HCT116 (cell line): ENCODE results near the gene HERC2. TPM values are rescaled to one million over a fixed set of nuclear protein-coding genes. Genes with fewer than 3 reads are reported as not detected.

ENCODE experiments used
- ATAC-seq: fragments of 200-7000 bp; cut with Tn5 transposase; 2 replicates; pipeline ENCODE4 v1.9.1; 2020; ENCODE audit warnings: mild to moderate bottlenecking, moderate library complexity
- BruUV-seq: library from RNA; stranded (reverse); fragments of 400-500 nt; replicated peaks from 2 replicates; lab custom pipeline; 2021; lab: Mats Ljungman, UMichigan
- CTCF ChIA-PET: fragments of 300-600 bp; sonication (Branson Sonifier 250); formaldehyde crosslinking; loops from one replicate; lab custom pipeline; 2021; ENCODE audit warnings: antibody characterized with exemption; lab: Charles Lee
- POLR2A ChIA-PET: fragments of 300-600, 350-600 bp; sonication (Branson Sonifier 250); formaldehyde crosslinking; loops from one replicate; lab custom pipeline; 2021; ENCODE audit warnings: antibody characterized with exemption; lab: Charles Lee
- RAD21 ChIA-PET, 2 experiments: fragments of 300-600 bp; sonication (Branson Sonifier 250); formaldehyde crosslinking; loops; one replicate each; lab custom pipeline; 2023; ENCODE audit warnings: low total read pairs in 2 of 2; ENCODE audit not compliant: uncharacterized antibody in 2 of 2, unreplicated experiment in 2 of 2, low non-redundant PET in 1 of 2; lab: Charles Lee
- DNase-seq: peaks from one replicate; pipeline ENCODE4 v3.0.0-alpha.2; 2010; ENCODE audit warnings: low read depth, low spot score
- H2AFZ ChIP-seq: fragments of 200-600 bp; shearing (Covaris generic), sonication (generic); 2 replicates; pipeline ENCODE4 v1.6.1; 2017; ENCODE audit warnings: low read depth, mixed run types, mixed read lengths, antibody characterized with exemption, low read length; ENCODE audit not compliant: poor library complexity, severe bottlenecking
- H3K27ac ChIP-seq: 2 replicates; pipeline ENCODE4 v1.5.1; 2012; ENCODE audit warnings: low read depth, low read length
- H3K27me3 ChIP-seq: fragments of 200-600 bp; sonication (generic); 2 replicates; pipeline ENCODE4 v1.6.1; 2016; ENCODE audit warnings: mixed run types, low read length, mixed read lengths; ENCODE audit not compliant: insufficient read depth
- H3K36me3 ChIP-seq, 2 experiments: fragments of 200-500 bp in 1 of 2; fragments of 200-600 bp in 1 of 2; sonication (Bioruptor generic) in 1 of 2; sonication (generic) in 1 of 2; 2 replicates each; pipeline versions ENCODE4 v1.5.1 to v1.6.1; 2014 to 2016; ENCODE audit warnings: low read length in 2 of 2, inconsistent platforms in 1 of 2, mixed read lengths in 1 of 2, mixed run types in 1 of 2; ENCODE audit not compliant: insufficient read depth in 2 of 2, control insufficient read depth in 1 of 2
- H3K4me1 ChIP-seq, 2 experiments: fragments of 200-600 bp in 1 of 2; sonication (generic) in 1 of 2; 2 replicates each; pipeline versions ENCODE4 v1.5.1 to v1.6.1; 2012 to 2017; ENCODE audit warnings: low read length in 2 of 2, inconsistent platforms in 1 of 2, mild to moderate bottlenecking in 1 of 2, mixed read lengths in 1 of 2, mixed run types in 1 of 2, moderate library complexity in 1 of 2; ENCODE audit not compliant: insufficient read depth in 2 of 2, control insufficient read depth in 1 of 2
- H3K4me2 ChIP-seq: fragments of 200-600 bp; sonication (generic); 2 replicates; pipeline ENCODE4 v1.6.1; 2017; ENCODE audit warnings: mixed run types, low read length, mixed read lengths
- H3K4me3 ChIP-seq, 2 experiments: fragments of 200-600 bp in 1 of 2; sonication (generic) in 1 of 2; replicated peaks in 1 of 2; 2 replicates each; pipeline ENCODE4 v1.5.1; 2011 to 2016; ENCODE audit warnings: low read length in 2 of 2, control low read depth in 1 of 2, low read depth in 1 of 2, mild to moderate bottlenecking in 1 of 2, mixed read lengths in 1 of 2, mixed run types in 1 of 2
- H3K79me2 ChIP-seq: fragments of 200-600 bp; sonication (generic); 2 replicates; pipeline ENCODE4 v1.6.1; 2017; ENCODE audit warnings: mild to moderate bottlenecking, mixed run types, low read length, moderate library complexity, mixed read lengths; ENCODE audit not compliant: insufficient read depth
- H3K9ac ChIP-seq: fragments of 200-600 bp; sonication (generic); 2 replicates; pipeline ENCODE4 v1.6.1; 2016; ENCODE audit warnings: low read length, mixed read lengths
- H3K9me2 ChIP-seq: fragments of 200-600 bp; sonication (generic), shearing (Covaris generic); 2 replicates; pipeline ENCODE4 v1.6.1; 2017; ENCODE audit warnings: mixed run types, mild to moderate bottlenecking, moderate library complexity; ENCODE audit not compliant: insufficient read depth
- H3K9me3 ChIP-seq, 2 experiments: fragments of 200-500 bp in 1 of 2; fragments of 200-600 bp in 1 of 2; sonication (Bioruptor generic) in 1 of 2; sonication (generic) in 1 of 2; 2 replicates each; pipeline ENCODE4 v1.6.1; 2014 to 2017; ENCODE audit warnings: low read length in 2 of 2, mixed read lengths in 2 of 2, inconsistent platforms in 1 of 2, low read depth in 1 of 2, mild to moderate bottlenecking in 1 of 2, mixed run types in 1 of 2, moderate library complexity in 1 of 2; ENCODE audit not compliant: control insufficient read depth in 1 of 2, insufficient read depth in 1 of 2
- H4K20me1 ChIP-seq: fragments of 200-600 bp; sonication (generic), shearing (Covaris generic); 2 replicates; pipeline ENCODE4 v1.6.1; 2017; ENCODE audit warnings: mixed run types, mild to moderate bottlenecking, moderate library complexity; ENCODE audit not compliant: insufficient read depth
- CBX3 ChIP-seq: IDR thresholded peaks from 2 replicates; pipeline ENCODE4 v1.6.1; 2012; ENCODE audit warnings: low read depth
- CEBPB ChIP-seq: IDR thresholded peaks from 2 replicates; pipeline ENCODE4 v1.6.1; 2012; ENCODE audit warnings: low read depth
- EZH2 ChIP-seq: fragments of 200-600 bp; sonication (generic); IDR thresholded peaks from 2 replicates; pipeline ENCODE4 v1.6.1; 2017; ENCODE audit warnings: antibody characterized with exemption, mixed run types
- POLR2AphosphoS5 ChIP-seq: IDR thresholded peaks from 2 replicates; pipeline ENCODE4 v1.6.1; 2011; ENCODE audit warnings: mild to moderate bottlenecking, low read depth, low read length, moderate library complexity
- RAD21 ChIP-seq: IDR thresholded peaks from 2 replicates; pipeline ENCODE4 v1.6.1; 2012; ENCODE audit warnings: low read depth, mild to moderate bottlenecking
- SIN3A ChIP-seq: IDR thresholded peaks from 2 replicates; pipeline ENCODE4 v1.6.1; 2012; ENCODE audit warnings: low read depth
- SP1 ChIP-seq: IDR thresholded peaks from 2 replicates; pipeline ENCODE4 v1.6.1; 2012; ENCODE audit warnings: low read depth
- SRF ChIP-seq: IDR thresholded peaks from 2 replicates; pipeline ENCODE4 v1.6.1; 2012; ENCODE audit warnings: low read depth
- TCF7L2 ChIP-seq: IDR thresholded peaks from 2 replicates; pipeline ENCODE4 v1.7.0; 2011; ENCODE audit warnings: borderline replicate concordance, inconsistent platforms; ENCODE audit not compliant: insufficient read depth, insufficient read length; ENCODE audit errors: extremely low read depth
- YY1 ChIP-seq: IDR thresholded peaks from 2 replicates; pipeline ENCODE4 v1.6.1; 2011; ENCODE audit warnings: low read length, low read depth, moderate library complexity, mild to moderate bottlenecking; ENCODE audit not compliant: insufficient replicate concordance; ENCODE audit errors: extremely low read depth
- ZFX ChIP-seq: fragments of 450-650 bp; IDR thresholded peaks from 2 replicates; pipeline ENCODE4 v1.6.1; 2017
- ZNF274 ChIP-seq: fragments of 200-500 bp; sonication (Bioruptor generic); IDR thresholded peaks from 2 replicates; pipeline ENCODE4 v1.6.1; 2014; ENCODE audit warnings: mild to moderate bottlenecking, low read depth, low read length, inconsistent platforms
- intact Hi-C: fragments of 100-400 bp; cut with micrococcal nuclease; formaldehyde crosslinking; loops from 2 replicates; pipeline ENCODE4 v1.10.0; 2022
- total RNA-seq: library from RNA; stranded (reverse); gene quantifications from one replicate; pipeline ENCODE4 v1.2.1, GENCODE V29; 2021; ENCODE audit not compliant: unreplicated experiment
- TF ChIP-seq, protein P1 (sequence below): IDR thresholded peaks from 2 replicates; pipeline ENCODE4 v1.6.1; 2012

HERC2 gene
- total RNA-seq, 1 experiment from 2014 or later, result 55.5 TPM

DNA sequence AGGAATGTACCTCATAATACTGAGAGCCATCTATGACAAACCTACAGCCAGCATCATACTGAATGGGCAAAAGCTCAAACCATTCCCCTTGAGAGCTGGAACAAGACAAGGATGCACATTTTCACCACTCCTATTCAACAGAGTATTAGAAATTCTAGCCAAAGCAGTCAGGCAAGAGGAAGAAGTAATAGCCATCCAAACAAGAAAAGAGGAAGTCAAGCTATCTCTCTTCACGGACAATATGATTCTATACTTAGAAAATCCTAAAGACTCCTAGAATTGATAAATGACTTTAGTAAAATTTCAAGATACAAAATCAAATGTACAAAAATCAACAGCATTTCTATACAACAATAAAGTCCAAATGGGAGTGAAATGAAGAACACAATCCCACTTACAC lies 253.0 kb downstream of the HERC2 start:
- Histone ChIP-seq H3K36me3 (no peaks in the 10 kb centered on the region), H2AFZ (no peak overlapping the region), H3K9me2 (no peaks in the 10 kb centered on the region), H3K4me1 (no peaks in the 10 kb centered on the region), H4K20me1 (no peaks in the 10 kb centered on the region), H3K9me3 (no peaks in the 10 kb centered on the region), H3K27ac (no peak overlapping the region), H3K9ac (no peak overlapping the region), H3K79me2 (no peaks in the 10 kb centered on the region), H3K4me3 (no peak overlapping the region), H3K27me3 (no peaks in the 10 kb centered on the region), H3K4me2 (no peak overlapping the region)
- ATAC-seq, result no peak
- POLR2A ChIA-PET, result no interaction called here
- BruUV-seq, result no TSS peak
- intact Hi-C loops, result no loop called here
- RAD21 ChIA-PET, result no interaction called here
- CTCF ChIA-PET, result no interaction called here
- TF ChIP-seq POLR2AphosphoS5 (no peak), EZH2 (no peak), SRF (no peak), CEBPB (no peak), CBX3 (no peak), ZFX (no peak), YY1 (no peak)
- no peak for DNase-seq

DNA sequence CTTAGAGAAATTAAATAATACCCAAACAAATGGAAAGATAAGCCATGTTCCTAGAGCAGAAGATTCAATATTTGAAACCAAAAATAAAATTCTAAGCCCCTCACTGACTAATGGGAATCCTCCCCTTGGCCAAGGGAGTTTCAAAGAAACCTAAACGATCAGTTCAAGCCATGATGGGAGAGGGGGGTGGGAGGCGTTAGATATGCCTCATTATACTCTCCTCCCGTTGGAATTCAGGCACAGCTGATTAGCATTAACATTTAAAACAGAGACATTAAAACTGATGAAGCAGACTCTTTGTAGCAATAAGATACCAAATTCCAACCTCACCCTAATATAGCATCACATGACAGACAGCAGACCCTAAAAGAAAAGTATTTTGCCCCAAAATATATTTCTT lies 255.7 kb downstream of the HERC2 start:
- no peak for TF ChIP-seq RAD21
- TF ChIP-seq SIN3A, result no peak
- no peak for TF ChIP-seq YY1
- TF ChIP-seq, protein P1, sequence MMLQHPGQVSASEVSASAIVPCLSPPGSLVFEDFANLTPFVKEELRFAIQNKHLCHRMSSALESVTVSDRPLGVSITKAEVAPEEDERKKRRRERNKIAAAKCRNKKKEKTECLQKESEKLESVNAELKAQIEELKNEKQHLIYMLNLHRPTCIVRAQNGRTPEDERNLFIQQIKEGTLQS, result no peak
- no peak for TF ChIP-seq TCF7L2
- TF ChIP-seq ZNF274, result no peak
- TF ChIP-seq SP1, result no peak
- ChIA-PET CTCF (no interaction called here), POLR2A (no interaction called here), RAD21 (no interaction called here)
- Histone ChIP-seq H2AFZ (no peak overlapping the region), H4K20me1 (no peaks in the 10 kb centered on the region), H3K79me2 (no peaks in the 10 kb centered on the region), H3K9ac (no peak overlapping the region), H3K9me2 (no peaks in the 10 kb centered on the region), H3K4me1 (no peaks in the 10 kb centered on the region), H3K4me2 (no peak overlapping the region), H3K27me3 (no peaks in the 10 kb centered on the region), H3K27ac (no peak overlapping the region), H3K9me3 (no peaks in the 10 kb centered on the region), H3K4me3 (no peak overlapping the region), H3K36me3 (no peaks in the 10 kb centered on the region)
- BruUV-seq, result no TSS peak
- ATAC-seq, result no peak
- intact Hi-C loops, result no loop called here
- DNase-seq, result no peak

Other genes starting within 250 kb of the HERC2 start
- not detected for gene OCA2, start 222.9 kb downstream of the HERC2 start, total RNA-seq
- gene GOLGA6L24, start 35.9 kb upstream of the HERC2 start, total RNA-seq, result not detected
- gene GOLGA8F, start 56.5 kb upstream of the HERC2 start, total RNA-seq, result not detected
- not detected for gene GOLGA8G, start 210.8 kb upstream of the HERC2 start, total RNA-seq
- not detected for gene GOLGA6L25, start 231.4 kb upstream of the HERC2 start, total RNA-seq